ENCODE measurements around the gene CEP41.

The CEP41 gene

GRCh38 chr7:130418306-130418705, 22.5 kb downstream of the CEP41 start:
- DNase-seq (ENCODE audit: low read depth in 2 of 2), result no peak

GRCh38 chr7:130417213-130417612, 23.6 kb downstream of the CEP41 start:
- DNase-seq (ENCODE audit: low read depth in 2 of 2), result no peak

GRCh38 chr7:130415006-130415405, 25.8 kb downstream of the CEP41 start:
- no peak for DNase-seq (ENCODE audit: low read depth in 2 of 2)

- DNase-seq (ENCODE audit: low read depth in 2 of 2), result no peak
These were observed 27.6 kb downstream of the CEP41 start for GRCh38 chr7:130413201-130413600.

- no peak for DNase-seq (ENCODE audit: low read depth in 2 of 2)
These were observed 29.8 kb downstream of the CEP41 start for GRCh38 chr7:130410868-130411541.

GRCh38 chr7:130409712-130410072, 31.1 kb downstream of the CEP41 start:
- DNase-seq (ENCODE audit: low read depth in 2 of 2), result no peak

- no peak for DNase-seq (ENCODE audit: low read depth in 2 of 2)
These were observed 31.6 kb downstream of the CEP41 start for GRCh38 chr7:130409067-130409711.

GRCh38 chr7:130405003-130405402, 35.8 kb downstream of the CEP41 start:
- no peak for DNase-seq (ENCODE audit: low read depth in 2 of 2)

GRCh38 chr7:130401578-130401977, 39.2 kb downstream of the CEP41 start:
- DNase-seq (ENCODE audit: low read depth in 2 of 2), result no peak

- no peak for DNase-seq (ENCODE audit: low read depth in 2 of 2)
These were observed 39.7 kb downstream of the CEP41 start for GRCh38 chr7:130401101-130401500.

- DNase-seq (ENCODE audit: low read depth in 2 of 2), result no peak
These were observed 40.7 kb downstream of the CEP41 start for GRCh38 chr7:130400120-130400572.

GRCh38 chr7:130398526-130399090, 42.2 kb downstream of the CEP41 start:
- no peak for DNase-seq (ENCODE audit: low read depth in 2 of 2)

GRCh38 chr7:130397758-130398073, 43.1 kb downstream of the CEP41 start:
- DNase-seq (ENCODE audit: low read depth in 2 of 2), result no peak

- no peak for DNase-seq (ENCODE audit: low read depth in 2 of 2)
These were observed 43.6 kb downstream of the CEP41 start for GRCh38 chr7:130397051-130397757.

- no peak for DNase-seq (ENCODE audit: low read depth in 2 of 2)
These were observed 44.7 kb downstream of the CEP41 start for GRCh38 chr7:130396109-130396508.

- DNase-seq (ENCODE audit: low read depth in 2 of 2), result no peak
These were observed 45.4 kb downstream of the CEP41 start for GRCh38 chr7:130395421-130395820.

GRCh38 chr7:130394421-130395195, 46.2 kb downstream of the CEP41 start:
- no peak for DNase-seq (ENCODE audit: low read depth in 2 of 2)

- no peak for DNase-seq (ENCODE audit: low read depth in 2 of 2)
These were observed 46.9 kb downstream of the CEP41 start for GRCh38 chr7:130393841-130394411.

- no peak for DNase-seq (ENCODE audit: low read depth in 2 of 2)
These were observed 47.7 kb downstream of the CEP41 start for GRCh38 chr7:130393101-130393561.

GRCh38 chr7:130390486-130390885, 50.3 kb downstream of the CEP41 start:
- DNase-seq (ENCODE audit: low read depth in 2 of 2), result no peak

GRCh38 chr7:130388671-130389070, 52.1 kb downstream of the CEP41 start:
- DNase-seq (ENCODE audit: low read depth in 2 of 2), result no peak
